Skeletal muscle satellite cell (primary cell): ENCODE results near the gene NT5C2.

Source experiments
- H3K27me3 ChIP-seq: 2 replicates; pipeline ENCODE4 v1.7.0; 2013; ENCODE audit warnings: low read length; ENCODE audit not compliant: control insufficient read depth, insufficient read depth
- H3K36me3 ChIP-seq: 2 replicates; pipeline ENCODE4 v1.7.0; 2013; ENCODE audit warnings: mild to moderate bottlenecking, control low read depth, low read length; ENCODE audit not compliant: insufficient read depth
- H3K4me1 ChIP-seq: 2 replicates; pipeline ENCODE4 v1.7.0; 2013; ENCODE audit warnings: low read length; ENCODE audit not compliant: control insufficient read depth, insufficient read depth
- H3K4me2 ChIP-seq: 2 replicates; pipeline ENCODE4 v1.7.0; 2013; ENCODE audit warnings: mild to moderate bottlenecking, low read length
- H3K4me3 ChIP-seq: 2 replicates; pipeline ENCODE4 v1.7.0; 2013; ENCODE audit warnings: low read length
- H3K9ac ChIP-seq: 2 replicates; pipeline ENCODE4 v1.7.0; 2013; ENCODE audit warnings: mild to moderate bottlenecking, low read depth, low read length, moderate library complexity
- H3K9me3 ChIP-seq: replicated peaks from 2 replicates; pipeline ENCODE4 v1.7.0; 2013; ENCODE audit warnings: mild to moderate bottlenecking, control low read depth, low read length

Gene NT5C2

GRCh38 chr10:103044942-103045489 is 148.1 kb downstream of the NT5C2 start:
- no peak overlapping the region for H3K9ac ChIP-seq
- H3K4me1 ChIP-seq: no peaks in the 10 kb centered on the region
- H3K36me3 ChIP-seq: no peaks in the 10 kb centered on the region
- H3K9me3 ChIP-seq: no peaks in the 10 kb centered on the region
- no peak overlapping the region for H3K4me3 ChIP-seq
- H3K27me3 ChIP-seq: no peaks in the 10 kb centered on the region
- no peak overlapping the region for H3K4me2 ChIP-seq

- Histone ChIP-seq H3K9me3 (no peaks in the 10 kb centered on the region), H3K36me3 (no peaks in the 10 kb centered on the region), H3K4me2 (no peak overlapping the region), H3K4me3 (no peak overlapping the region), H3K27me3 (no peaks in the 10 kb centered on the region), H3K9ac (no peak overlapping the region), H3K4me1 (no peaks in the 10 kb centered on the region)
Observed at GRCh38 chr10:103042908-103043307, 150.2 kb downstream of the NT5C2 start.

GRCh38 chr10:103042129-103042528 is 150.9 kb downstream of the NT5C2 start:
- Histone ChIP-seq H3K9ac (no peak overlapping the region), H3K36me3 (no peaks in the 10 kb centered on the region), H3K9me3 (no peaks in the 10 kb centered on the region), H3K4me1 (no peaks in the 10 kb centered on the region), H3K4me3 (no peak overlapping the region), H3K4me2 (no peak overlapping the region), H3K27me3 (no peaks in the 10 kb centered on the region)

GRCh38 chr10:103041391-103041790 is 151.7 kb downstream of the NT5C2 start:
- Histone ChIP-seq H3K27me3 (no peaks in the 10 kb centered on the region), H3K4me2 (no peak overlapping the region), H3K9me3 (no peaks in the 10 kb centered on the region), H3K4me3 (no peak overlapping the region), H3K9ac (no peak overlapping the region), H3K36me3 (no peaks in the 10 kb centered on the region), H3K4me1 (no peaks in the 10 kb centered on the region)

GRCh38 chr10:103040418-103040817 is 152.7 kb downstream of the NT5C2 start:
- Histone ChIP-seq H3K9ac (no peak overlapping the region), H3K4me2 (no peak overlapping the region), H3K4me3 (no peak overlapping the region), H3K27me3 (peaks cover 4% of the 10 kb centered on the region), H3K4me1 (no peaks in the 10 kb centered on the region), H3K9me3 (no peaks in the 10 kb centered on the region), H3K36me3 (no peaks in the 10 kb centered on the region)

GRCh38 chr10:103038570-103038969 is 154.5 kb downstream of the NT5C2 start:
- H3K36me3 ChIP-seq: no peaks in the 10 kb centered on the region
- no peak overlapping the region for H3K9ac ChIP-seq
- no peaks in the 10 kb centered on the region for H3K9me3 ChIP-seq
- no peak overlapping the region for H3K4me3 ChIP-seq
- peaks cover 4% of the 10 kb centered on the region for H3K27me3 ChIP-seq
- H3K4me1 ChIP-seq: no peaks in the 10 kb centered on the region
- no peak overlapping the region for H3K4me2 ChIP-seq
